K562 (cell line): ENCODE measurements around the gene MTERF2. TPM values are rescaled to one million over a fixed set of nuclear protein-coding genes. Genes with fewer than 3 reads are reported as not detected.

Source experiments
- ATAC-seq: fragments of 200-7000 bp; cut with Tn5 transposase; 3 replicates; pipeline ENCODE4 v1.9.1; 2020; ENCODE audit warnings: moderate library complexity
- BruUV-seq: library from RNA; stranded (reverse); fragments of 400-500 nt; replicated peaks from 2 replicates; lab custom pipeline; 2021; lab: Mats Ljungman, UMichigan
- CTCF ChIA-PET: fragments of 300-600 bp; formaldehyde crosslinking; extraction: SDS; loops from one replicate; lab custom pipeline; 2021; ENCODE audit warnings: low intra/inter-chr PET ratio; lab: Yijun Ruan, JAX
- POLR2A ChIA-PET: fragments of 300-600, 350-650 bp; sonication (Branson Sonifier 250); formaldehyde crosslinking; extraction: SDS; loops from one replicate; lab custom pipeline; 2021; ENCODE audit warnings: antibody characterized with exemption, inconsistent platforms; lab: Yijun Ruan, JAX
- DNase-seq, 4 experiments: peaks; one replicate each; pipeline versions ENCODE4 v3.0.0 to v3.0.0-alpha.2; 2011 to 2018; ENCODE audit warnings: low spot score in 3 of 4, mixed read lengths in 3 of 4; ENCODE audit errors: extremely low read depth in 1 of 4
- FAIRE-seq: peaks from 2 replicates; lab custom pipeline; 2011; peaks lifted over from hg19 to GRCh38; lab: Jason Lieb, UNC
- H2AFZ ChIP-seq: 2 replicates; pipeline ENCODE4 v1.6.0; 2011; ENCODE audit warnings: low read depth, low read length, control low read depth, inconsistent platforms
- H3K27ac ChIP-seq: fragments of 200-600 bp; 3 replicates; pipeline ENCODE4 v1.8.0; 2011; ENCODE audit warnings: low read depth, mild to moderate bottlenecking, control low read depth, inconsistent platforms, low read length, moderate library complexity, mixed read lengths; ENCODE audit errors: extremely low read depth
- H3K27me3 ChIP-seq, 2 experiments: fragments of 300-600 bp in 1 of 2; 2 replicates in 1 of 2; 3 replicates in 1 of 2; pipeline versions ENCODE4 v1.6.0 to v1.8.0; 2011; ENCODE audit warnings: inconsistent platforms in 2 of 2, low read length in 2 of 2, mild to moderate bottlenecking in 1 of 2, mixed read lengths in 1 of 2, moderate library complexity in 1 of 2; ENCODE audit not compliant: control insufficient read depth in 2 of 2, insufficient read depth in 2 of 2
- H3K36me3 ChIP-seq: fragments of 300-600 bp; 3 replicates; pipeline ENCODE4 v1.8.0; 2011; ENCODE audit warnings: mild to moderate bottlenecking, low read length, inconsistent platforms; ENCODE audit not compliant: control insufficient read depth, insufficient read depth
- H3K4me1 ChIP-seq, 2 experiments: fragments of 200-600 bp in 1 of 2; replicated peaks in 1 of 2; 2 replicates in 1 of 2; 3 replicates in 1 of 2; pipeline versions ENCODE4 v1.5.1 to v1.8.0; 2011; ENCODE audit warnings: inconsistent platforms in 2 of 2, low read length in 2 of 2, mild to moderate bottlenecking in 1 of 2, mixed read lengths in 1 of 2, moderate library complexity in 1 of 2; ENCODE audit not compliant: control insufficient read depth in 2 of 2, insufficient read depth in 2 of 2
- H3K4me2 ChIP-seq: 2 replicates; pipeline ENCODE4 v1.6.1; 2011; ENCODE audit warnings: low read length, control low read depth, inconsistent platforms, mixed read lengths; ENCODE audit not compliant: insufficient read depth
- H3K4me3 ChIP-seq: fragments of 200-600 bp; sonication (generic), shearing (Covaris generic); 2 replicates; pipeline ENCODE4 v1.5.1; 2016; ENCODE audit warnings: control low read depth, inconsistent platforms
- H3K79me2 ChIP-seq: fragments of 200-600 bp; 3 replicates; pipeline ENCODE4 v1.8.0; 2011; ENCODE audit warnings: low read length, inconsistent platforms; ENCODE audit not compliant: control insufficient read depth, insufficient read depth
- H3K9ac ChIP-seq, 2 experiments: 2 replicates each; pipeline versions ENCODE4 v1.6.0 to v1.6.1; 2011; ENCODE audit warnings: low read depth in 2 of 2, low read length in 2 of 2, control low read depth in 1 of 2, inconsistent platforms in 1 of 2, mild to moderate bottlenecking in 1 of 2, mixed read lengths in 1 of 2; ENCODE audit not compliant: insufficient read depth in 1 of 2
- H3K9me1 ChIP-seq: one replicate; pipeline ENCODE4 v1.6.0; 2011; ENCODE audit warnings: inconsistent platforms, mild to moderate bottlenecking, low read length, moderate library complexity; ENCODE audit not compliant: control insufficient read depth, insufficient read depth
- H3K9me3 ChIP-seq: replicated peaks from 2 replicates; pipeline ENCODE4 v1.5.1; 2011; ENCODE audit warnings: low read depth, low read length, inconsistent platforms; ENCODE audit not compliant: control insufficient read depth, insufficient read depth
- H4K20me1 ChIP-seq: replicated peaks from 2 replicates; pipeline ENCODE4 v1.6.1; 2011; ENCODE audit warnings: low read length, inconsistent platforms, mixed read lengths; ENCODE audit not compliant: control insufficient read depth, insufficient read depth
- ESRRB ChIP-seq: fragments of 250-450 bp; sonication (Bioruptor Pico); IDR thresholded peaks from 2 replicates; pipeline ENCODE4 v1.5.0; 2020; ENCODE audit warnings: mild to moderate bottlenecking, moderate library complexity, borderline replicate concordance
- KLF1 ChIP-seq: fragments of 450-650 bp; IDR thresholded peaks from 2 replicates; pipeline ENCODE4 v1.6.1; 2016; ENCODE audit warnings: missing genetic modification characterization, missing compliant biosample characterization
- MEF2D ChIP-seq: conservative IDR thresholded peaks from 2 replicates; pipeline ENCODE4 v1.6.1; 2016; ENCODE audit warnings: low read depth, missing genetic modification characterization, missing compliant biosample characterization
- POLR2A ChIP-seq: fragments of 450-650 bp; conservative IDR thresholded peaks from 2 replicates; pipeline ENCODE4 v1.6.1; 2016
- POLR2AphosphoS2 ChIP-seq: IDR thresholded peaks from 2 replicates; pipeline ENCODE4 v1.6.1; 2012; ENCODE audit warnings: low read length, improper control_type of control experiment
- U2AF2 ChIP-seq: fragments of 200-400 bp; formaldehyde crosslinking; optimal IDR thresholded peaks from 2 replicates; pipeline ENCODE3; 2017; ENCODE audit warnings: low read depth, mild to moderate bottlenecking, low read length
- ZNF778 ChIP-seq: fragments of 450-650 bp; formaldehyde crosslinking; IDR thresholded peaks from 2 replicates; pipeline ENCODE4 v1.4.0; 2020; ENCODE audit warnings: mild to moderate bottlenecking, moderate library complexity
- WGBS: fragments of 100-300 bp; shearing (Covaris generic); methylation state at CpG from one replicate; pipeline ENCODE4 v1.1.6; 2016; ENCODE audit warnings: low coverage, mixed read lengths; ENCODE audit not compliant: insufficient coverage; ENCODE audit errors: missing lambda C conversion rate; 5-methylcytosine and 5-hydroxymethylcytosine counted together
- in situ Hi-C: fragments of 300-500 bp; cut with MboI; formaldehyde crosslinking; loops from 4 replicates; pipeline ENCODE4 v1.15.0; 2018; ENCODE audit warnings: inconsistent platforms, mixed read lengths
- intact Hi-C: fragments of 100-400 bp; cut with micrococcal nuclease; formaldehyde crosslinking; loops from 2 replicates; pipeline ENCODE4 v1.14.2; 2022
- polyA plus RNA-seq, 8 experiments: library from polyadenylated mRNA; depleted of rRNA in 4 of 8; stranded (reverse) in 5 of 8; unstranded in 3 of 8; fragments of >200 nt; fragmentation: Nextera tagmentation in 2 of 8; fragmentation: Illumina TruSeq in 1 of 8; extraction: Ambion mirVana in 2 of 8; extraction: Trizol in 1 of 8; gene quantifications; 2 replicates each; pipeline versions ENCODE4 v1.2.1 to v1.2.3, GENCODE V29; 2011 to 2014; ENCODE audit warnings: inconsistent platforms in 1 of 8, missing spikeins in 1 of 8
- total RNA-seq, 7 experiments: library from RNA; depleted of rRNA in 6 of 7; stranded (reverse); fragments of >200 nt in 6 of 7; fragmentation: Illumina TruSeq in 2 of 7; extraction: Trizol in 2 of 7; gene quantifications; 2 replicates each; pipeline versions ENCODE4 v1.2.1 to v1.2.3, GENCODE V29; 2011 to 2021; ENCODE audit warnings: low replicate concordance in 1 of 7
- TF ChIP-seq, protein P1 (sequence below): fragments of 250-450 bp; sonication (Bioruptor Pico); IDR thresholded peaks from 2 replicates; pipeline ENCODE4 v1.4.0; 2020; ENCODE audit warnings: mild to moderate bottlenecking, moderate library complexity
- TF ChIP-seq, protein P2 (sequence below): sonication (generic); IDR thresholded peaks from 2 replicates; pipeline ENCODE4 v1.6.1; 2016

The MTERF2 gene
- total and polyA plus RNA-seq, 9 of the 15 experiments (the other 6 are each of a cell fraction or from before 2014, with no cell fraction given): 10.0 to 63.2 (median 33.2) TPM

DNA sequence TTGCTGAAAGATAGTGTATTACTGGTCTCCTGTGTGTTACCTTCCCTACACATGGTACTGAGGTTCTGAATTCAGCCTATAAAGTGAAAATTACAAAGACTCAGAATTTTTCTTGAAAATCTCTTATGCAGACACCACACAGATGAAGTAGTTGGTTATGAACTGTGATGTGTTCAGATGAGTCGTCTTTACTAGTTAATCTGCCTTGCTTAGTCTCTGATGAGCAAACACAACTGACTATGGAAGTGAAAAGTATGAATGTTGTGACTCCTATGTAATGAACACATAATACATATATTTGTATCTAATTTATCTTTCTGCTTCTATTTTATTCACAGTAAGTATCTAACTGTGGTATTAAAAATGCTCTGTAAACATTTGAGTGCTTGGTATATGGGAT, 4.7 kb downstream of the MTERF2 start:
- Histone ChIP-seq H3K4me2 (no peak overlapping the region), H3K79me2 (peaks cover 40% of the 10 kb centered on the region), H3K9ac (no peak overlapping the region), H3K27me3 (no peaks in the 10 kb centered on the region), H3K4me3 (no peak overlapping the region), H3K27ac (no peak overlapping the region), H3K36me3 (peaks cover 44% of the 10 kb centered on the region), H3K9me3 (peaks cover 5% of the 10 kb centered on the region; the same call in 1 of the 2 replicates), H3K9me1 (no peaks in the 10 kb centered on the region)
- intact Hi-C loops: no loop called here
- no peak for FAIRE-seq
- BruUV-seq: no TSS peak
- ChIA-PET POLR2A (interaction anchor here (1.0 to 5.5 kb wide), 4 partner anchors 7 to 27 kb away, joined by 3 to 28 read pairs (median 14); partner anchors contain the start of gene TMEM263), CTCF (no interaction called here)
- no peak for TF ChIP-seq ZNF778 (CRISPR knock-in tag)
- no peak for TF ChIP-seq ESRRB
- TF ChIP-seq, protein P1, sequence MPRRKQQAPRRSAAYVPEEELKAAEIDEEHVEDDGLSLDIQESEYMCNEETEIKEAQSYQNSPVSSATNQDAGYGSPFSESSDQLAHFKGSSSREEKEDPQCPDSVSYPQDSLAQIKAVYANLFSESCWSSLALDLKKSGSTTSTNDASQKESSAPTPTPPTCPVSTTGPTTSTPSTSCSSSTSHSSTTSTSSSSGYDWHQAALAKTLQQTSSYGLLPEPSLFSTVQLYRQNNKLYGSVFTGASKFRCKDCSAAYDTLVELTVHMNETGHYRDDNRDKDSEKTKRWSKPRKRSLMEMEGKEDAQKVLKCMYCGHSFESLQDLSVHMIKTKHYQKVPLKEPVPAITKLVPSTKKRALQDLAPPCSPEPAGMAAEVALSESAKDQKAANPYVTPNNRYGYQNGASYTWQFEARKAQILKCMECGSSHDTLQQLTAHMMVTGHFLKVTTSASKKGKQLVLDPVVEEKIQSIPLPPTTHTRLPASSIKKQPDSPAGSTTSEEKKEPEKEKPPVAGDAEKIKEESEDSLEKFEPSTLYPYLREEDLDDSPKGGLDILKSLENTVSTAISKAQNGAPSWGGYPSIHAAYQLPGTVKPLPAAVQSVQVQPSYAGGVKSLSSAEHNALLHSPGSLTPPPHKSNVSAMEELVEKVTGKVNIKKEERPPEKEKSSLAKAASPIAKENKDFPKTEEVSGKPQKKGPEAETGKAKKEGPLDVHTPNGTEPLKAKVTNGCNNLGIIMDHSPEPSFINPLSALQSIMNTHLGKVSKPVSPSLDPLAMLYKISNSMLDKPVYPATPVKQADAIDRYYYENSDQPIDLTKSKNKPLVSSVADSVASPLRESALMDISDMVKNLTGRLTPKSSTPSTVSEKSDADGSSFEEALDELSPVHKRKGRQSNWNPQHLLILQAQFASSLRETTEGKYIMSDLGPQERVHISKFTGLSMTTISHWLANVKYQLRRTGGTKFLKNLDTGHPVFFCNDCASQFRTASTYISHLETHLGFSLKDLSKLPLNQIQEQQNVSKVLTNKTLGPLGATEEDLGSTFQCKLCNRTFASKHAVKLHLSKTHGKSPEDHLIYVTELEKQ (CRISPR knock-in tag): no peak
- no peak for TF ChIP-seq KLF1
- no peak for TF ChIP-seq U2AF2
- no peak for TF ChIP-seq POLR2AphosphoS2
- no peak for TF ChIP-seq POLR2A
- no peak for TF ChIP-seq MEF2D (tag)
- TF ChIP-seq, protein P2, sequence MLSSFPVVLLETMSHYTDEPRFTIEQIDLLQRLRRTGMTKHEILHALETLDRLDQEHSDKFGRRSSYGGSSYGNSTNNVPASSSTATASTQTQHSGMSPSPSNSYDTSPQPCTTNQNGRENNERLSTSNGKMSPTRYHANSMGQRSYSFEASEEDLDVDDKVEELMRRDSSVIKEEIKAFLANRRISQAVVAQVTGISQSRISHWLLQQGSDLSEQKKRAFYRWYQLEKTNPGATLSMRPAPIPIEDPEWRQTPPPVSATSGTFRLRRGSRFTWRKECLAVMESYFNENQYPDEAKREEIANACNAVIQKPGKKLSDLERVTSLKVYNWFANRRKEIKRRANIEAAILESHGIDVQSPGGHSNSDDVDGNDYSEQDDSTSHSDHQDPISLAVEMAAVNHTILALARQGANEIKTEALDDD: peak; percentile 51; the same call in 1 of the 2 replicates
- TF ChIP-seq, all 486 proteins: peak for 1
- no peak overlapping the region for H2AFZ ChIP-seq
- ATAC-seq (no peak), DNase-seq (no peak)
- H4K20me1 ChIP-seq: no peaks in the 10 kb centered on the region
- peaks cover 19 to 43% of the 10 kb centered on the region in 2 experiments for H3K4me1 ChIP-seq
- in situ Hi-C loops: no loop called here
- 13% methylated on average over 1 of the region's 1 CpG for WGBS
